ENCODE results near the gene EIF4G3.
"Not testable (repeated sequence)": the region's sequence is repeated elsewhere in the genome, so short reads cannot be mapped to it uniquely, and the experiment has no call there.

EIF4G3 gene

DNA sequence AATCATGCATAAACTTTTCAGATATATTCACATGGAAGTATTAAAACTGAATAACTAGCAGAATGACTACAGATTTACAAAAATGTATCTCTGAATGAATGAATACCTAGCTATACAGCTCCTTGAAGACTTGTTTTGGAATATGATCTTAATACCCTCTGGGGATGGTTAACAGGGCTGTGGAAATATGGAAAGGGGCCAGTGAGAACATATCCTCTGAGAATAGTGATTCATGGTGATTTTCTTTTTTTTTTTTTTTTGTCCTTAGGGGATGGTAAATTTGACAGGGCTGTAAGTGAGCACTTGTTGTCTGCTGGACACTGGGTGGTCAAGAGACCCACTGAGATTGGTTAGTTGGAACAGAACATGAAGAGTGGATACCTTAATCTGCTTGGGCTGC lies 308.9 kb downstream of the EIF4G3 start:
- H3K9me3 Mint-ChIP-seq: no peaks in the 10 kb centered on the region
- H3K4me1 Mint-ChIP-seq (ENCODE audit: low read depth): no peaks in the 10 kb centered on the region
- H3K4me3 Mint-ChIP-seq: no peak overlapping the region
- H3K36me3 Mint-ChIP-seq (ENCODE audit: low read depth): peaks cover 18% of the 10 kb centered on the region
- H3K27me3 Mint-ChIP-seq: no peaks in the 10 kb centered on the region
- H3K27ac Mint-ChIP-seq: no peak overlapping the region

- Mint-ChIP-seq H3K27ac (no peak overlapping the region), H3K4me1 (ENCODE audit: low read depth) (no peaks in the 10 kb centered on the region), H3K36me3 (ENCODE audit: low read depth) (peaks cover 23% of the 10 kb centered on the region), H3K9me3 (no peaks in the 10 kb centered on the region), H3K4me3 (no peak overlapping the region), H3K27me3 (no peaks in the 10 kb centered on the region)
Observed at GRCh38 chr1:20867062-20867461, 309.6 kb downstream of the EIF4G3 start.

GRCh38 chr1:20865001-20865400 lies 311.7 kb downstream of the EIF4G3 start:
- Mint-ChIP-seq H3K4me3 (no peak overlapping the region), H3K27ac (no peak overlapping the region), H3K36me3 (ENCODE audit: low read depth) (peaks cover 37% of the 10 kb centered on the region), H3K4me1 (ENCODE audit: low read depth) (no peaks in the 10 kb centered on the region), H3K27me3 (no peaks in the 10 kb centered on the region), H3K9me3 (no peaks in the 10 kb centered on the region)

GRCh38 chr1:20854529-20854928 lies 322.2 kb downstream of the EIF4G3 start:
- H3K4me1 Mint-ChIP-seq (ENCODE audit: low read depth): no peaks in the 10 kb centered on the region
- H3K36me3 Mint-ChIP-seq (ENCODE audit: low read depth): peaks cover 64% of the 10 kb centered on the region
- no peaks in the 10 kb centered on the region for H3K27me3 Mint-ChIP-seq
- no peaks in the 10 kb centered on the region for H3K9me3 Mint-ChIP-seq
- H3K27ac Mint-ChIP-seq: no peak overlapping the region
- H3K4me3 Mint-ChIP-seq: no peak overlapping the region

DNA sequence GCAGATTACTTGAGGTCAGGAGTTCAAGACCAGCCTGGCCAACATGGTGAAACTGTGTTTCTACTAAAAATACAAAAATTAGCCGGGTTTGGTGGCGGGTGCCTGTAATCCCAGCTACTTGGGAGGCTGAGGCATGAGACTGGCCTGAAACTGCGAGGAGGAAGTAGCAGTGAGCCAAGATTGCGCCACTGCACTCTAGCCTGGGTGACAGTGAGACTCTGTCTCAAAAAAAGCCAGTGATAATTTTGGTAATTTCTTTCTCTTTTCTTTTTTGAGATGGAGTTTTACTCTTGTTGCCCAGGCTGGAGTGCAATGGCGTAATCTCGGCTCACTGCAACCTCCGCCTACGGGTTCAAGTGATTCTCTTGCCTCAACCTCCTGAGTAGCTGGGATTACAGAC lies 324.9 kb downstream of the EIF4G3 start:
- not testable (repeated sequence) for H3K9me3 Mint-ChIP-seq; H3K27ac Mint-ChIP-seq; H3K4me3 Mint-ChIP-seq; H3K27me3 Mint-ChIP-seq; H3K4me1 Mint-ChIP-seq (ENCODE audit: low read depth)
- peaks cover 63% of the 10 kb centered on the region for H3K36me3 Mint-ChIP-seq (ENCODE audit: low read depth)

GRCh38 chr1:20850021-20850420 lies 326.7 kb downstream of the EIF4G3 start:
- Mint-ChIP-seq H3K4me3 (no peak overlapping the region), H3K27ac (no peak overlapping the region), H3K4me1 (ENCODE audit: low read depth) (no peaks in the 10 kb centered on the region), H3K36me3 (ENCODE audit: low read depth) (peaks cover 68% of the 10 kb centered on the region), H3K9me3 (no peaks in the 10 kb centered on the region), H3K27me3 (no peaks in the 10 kb centered on the region)

DNA sequence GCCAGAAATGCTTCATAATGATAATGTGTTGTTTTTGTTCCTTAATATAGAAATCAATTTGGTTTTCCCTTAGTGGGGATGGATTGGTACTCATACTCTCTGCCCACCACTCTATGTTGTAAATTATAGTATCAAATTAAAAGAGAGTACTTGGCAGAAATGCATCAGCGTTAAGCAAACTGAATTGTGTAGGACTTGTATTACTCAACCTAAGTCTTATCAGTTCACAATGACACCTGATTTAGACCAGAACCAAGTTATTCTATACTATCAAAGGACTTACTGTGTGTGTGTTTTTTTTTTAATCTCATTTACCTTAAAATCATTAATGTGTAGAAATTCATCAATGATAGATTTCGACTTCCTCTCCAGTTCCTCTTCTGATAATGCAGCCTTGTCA lies 327.6 kb downstream of the EIF4G3 start:
- Mint-ChIP-seq H3K4me3 (no peak overlapping the region), H3K4me1 (ENCODE audit: low read depth) (no peaks in the 10 kb centered on the region), H3K27me3 (no peaks in the 10 kb centered on the region), H3K36me3 (ENCODE audit: low read depth) (peaks cover 75% of the 10 kb centered on the region), H3K27ac (no peak overlapping the region), H3K9me3 (no peaks in the 10 kb centered on the region)

DNA sequence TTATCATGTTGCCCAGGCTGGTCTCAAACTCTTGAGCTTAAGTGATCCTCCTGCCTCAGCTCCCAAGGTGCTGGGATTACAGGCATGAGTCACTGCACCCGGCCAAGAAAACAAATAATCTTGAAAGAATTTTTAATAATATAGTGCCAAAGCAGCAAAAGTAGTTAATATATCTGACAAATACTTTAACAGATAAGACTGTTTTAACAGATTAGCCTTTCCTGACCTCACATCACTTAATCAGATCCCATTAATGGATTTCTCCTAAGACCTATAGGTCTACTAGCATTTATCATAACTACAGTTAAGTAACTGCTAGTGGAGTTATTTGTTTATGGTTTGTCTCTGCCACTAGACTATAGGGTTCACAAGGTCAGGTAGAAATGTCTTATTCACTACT lies 328.5 kb downstream of the EIF4G3 start:
- H3K36me3 Mint-ChIP-seq (ENCODE audit: low read depth): peaks cover 72% of the 10 kb centered on the region
- no peak overlapping the region for H3K4me3 Mint-ChIP-seq
- no peak overlapping the region for H3K27ac Mint-ChIP-seq
- H3K27me3 Mint-ChIP-seq: no peaks in the 10 kb centered on the region
- no peaks in the 10 kb centered on the region for H3K9me3 Mint-ChIP-seq
- no peaks in the 10 kb centered on the region for H3K4me1 Mint-ChIP-seq (ENCODE audit: low read depth)

- Mint-ChIP-seq H3K4me3 (no peak overlapping the region), H3K27me3 (no peaks in the 10 kb centered on the region), H3K9me3 (no peaks in the 10 kb centered on the region), H3K36me3 (ENCODE audit: low read depth) (peaks cover 67% of the 10 kb centered on the region), H3K27ac (no peak overlapping the region), H3K4me1 (ENCODE audit: low read depth) (no peaks in the 10 kb centered on the region)
Observed at GRCh38 chr1:20847611-20848080, 329.1 kb downstream of the EIF4G3 start.

DNA sequence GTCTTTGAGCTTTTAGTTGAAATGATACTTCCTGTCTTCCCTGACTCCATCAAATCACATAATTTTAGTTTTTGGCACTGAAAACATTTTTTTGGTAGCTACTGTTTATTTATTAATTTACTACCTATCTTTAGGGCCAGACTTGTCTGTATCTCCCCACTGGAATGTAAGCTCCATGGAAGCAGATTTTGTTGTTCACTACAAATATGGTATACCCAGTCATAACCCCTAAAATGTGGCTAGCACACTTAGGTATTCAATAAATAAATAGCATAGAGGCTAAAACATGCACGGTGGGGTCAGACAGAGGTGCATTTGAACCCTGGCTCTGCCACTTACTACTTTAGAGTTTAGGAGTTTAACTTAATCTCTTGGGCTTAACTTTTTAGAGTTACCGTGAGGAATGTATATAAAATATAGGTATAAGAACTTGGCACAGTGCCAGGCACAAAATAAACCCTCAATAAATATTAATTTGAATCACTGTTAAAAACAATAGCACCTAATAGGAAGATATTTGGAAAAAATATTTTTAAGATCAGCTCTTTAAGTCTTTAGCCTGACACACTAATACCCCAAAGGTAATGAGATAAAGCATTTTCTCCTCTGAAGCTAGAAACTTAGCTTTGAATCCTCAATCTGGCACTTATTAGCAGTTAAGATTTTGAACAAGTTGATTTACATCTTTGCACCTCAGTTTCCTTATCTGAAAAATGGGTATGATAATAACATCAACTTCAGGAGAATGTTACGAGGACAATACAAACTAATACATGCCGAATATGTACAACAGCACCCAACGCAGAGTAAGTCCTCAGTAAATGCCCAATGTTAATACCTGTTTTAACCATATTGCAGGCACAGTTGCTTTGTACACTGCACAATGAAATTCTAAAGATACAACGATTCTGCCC lies 330.0 kb downstream of the EIF4G3 start:
- H3K9me3 Mint-ChIP-seq: no peaks in the 10 kb centered on the region
- no peaks in the 10 kb centered on the region for H3K4me1 Mint-ChIP-seq (ENCODE audit: low read depth)
- H3K27ac Mint-ChIP-seq: no peak overlapping the region
- H3K27me3 Mint-ChIP-seq: no peaks in the 10 kb centered on the region
- peaks cover 61% of the 10 kb centered on the region for H3K36me3 Mint-ChIP-seq (ENCODE audit: low read depth)
- H3K4me3 Mint-ChIP-seq: no peak overlapping the region

- no peak overlapping the region for H3K27ac Mint-ChIP-seq
- no peaks in the 10 kb centered on the region for H3K9me3 Mint-ChIP-seq
- H3K36me3 Mint-ChIP-seq (ENCODE audit: low read depth): peaks cover 41% of the 10 kb centered on the region
- no peak overlapping the region for H3K4me3 Mint-ChIP-seq
- H3K27me3 Mint-ChIP-seq: no peaks in the 10 kb centered on the region
- H3K4me1 Mint-ChIP-seq (ENCODE audit: low read depth): no peaks in the 10 kb centered on the region
Observed at GRCh38 chr1:20840731-20841130, 336.0 kb downstream of the EIF4G3 start.

- no peaks in the 10 kb centered on the region for H3K27me3 Mint-ChIP-seq
- no peaks in the 10 kb centered on the region for H3K4me1 Mint-ChIP-seq (ENCODE audit: low read depth)
- H3K9me3 Mint-ChIP-seq: peaks cover 7% of the 10 kb centered on the region
- H3K36me3 Mint-ChIP-seq (ENCODE audit: low read depth): peaks cover 49% of the 10 kb centered on the region
- no peak overlapping the region for H3K4me3 Mint-ChIP-seq
- H3K27ac Mint-ChIP-seq: no peak overlapping the region
Observed at GRCh38 chr1:20837554-20838192, 339.0 kb downstream of the EIF4G3 start.

DNA sequence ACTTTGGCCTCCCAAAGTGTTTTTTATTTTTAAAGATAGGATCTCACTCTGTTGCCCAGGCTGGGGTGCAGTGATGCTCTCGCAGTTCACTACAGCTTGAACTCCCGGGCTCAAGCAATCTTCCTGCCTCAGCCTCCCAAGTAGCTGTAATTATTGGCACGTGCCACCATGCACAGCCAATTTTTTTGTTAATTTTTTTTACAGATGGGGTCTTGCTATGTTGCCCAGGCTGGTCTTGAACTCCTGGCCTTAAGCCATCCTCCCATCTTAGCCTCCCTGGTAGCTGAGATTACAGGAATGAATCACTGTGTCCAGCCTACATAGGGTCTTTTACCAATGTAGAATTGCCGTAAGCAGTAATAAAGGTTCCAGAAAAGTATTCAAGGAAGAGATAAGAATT lies 340.5 kb downstream of the EIF4G3 start:
- no peaks in the 10 kb centered on the region for H3K4me1 Mint-ChIP-seq (ENCODE audit: low read depth)
- peaks cover 7% of the 10 kb centered on the region for H3K9me3 Mint-ChIP-seq
- peaks cover 49% of the 10 kb centered on the region for H3K36me3 Mint-ChIP-seq (ENCODE audit: low read depth)
- H3K27me3 Mint-ChIP-seq: no peaks in the 10 kb centered on the region
- H3K4me3 Mint-ChIP-seq: no peak overlapping the region
- no peak overlapping the region for H3K27ac Mint-ChIP-seq

DNA sequence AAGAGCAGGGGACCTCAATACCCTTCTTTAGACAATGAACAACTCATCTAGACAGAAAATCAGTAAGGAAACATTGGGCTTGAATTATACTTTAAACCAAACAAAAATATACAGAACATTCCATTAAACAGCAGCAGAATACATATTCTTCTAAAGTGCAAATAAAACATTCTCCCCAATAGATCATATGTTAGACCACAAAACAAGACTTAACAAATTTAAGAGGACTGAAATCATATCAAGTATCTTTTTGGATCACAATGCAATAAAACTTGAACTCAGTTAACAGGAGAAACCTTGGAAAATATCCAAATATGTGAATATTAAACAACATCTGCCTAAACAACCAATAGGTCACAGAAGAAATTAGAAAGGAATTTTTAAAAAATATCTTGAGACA lies 341.9 kb downstream of the EIF4G3 start:
- H3K4me1 Mint-ChIP-seq (ENCODE audit: low read depth): no peaks in the 10 kb centered on the region
- H3K4me3 Mint-ChIP-seq: no peak overlapping the region
- peaks cover 36% of the 10 kb centered on the region for H3K36me3 Mint-ChIP-seq (ENCODE audit: low read depth)
- H3K27me3 Mint-ChIP-seq: no peaks in the 10 kb centered on the region
- H3K27ac Mint-ChIP-seq: peak overlapping the region; percentile 19
- H3K9me3 Mint-ChIP-seq: peaks cover 7% of the 10 kb centered on the region

GRCh38 chr1:20834192-20834591 lies 342.5 kb downstream of the EIF4G3 start:
- no peak overlapping the region for H3K4me3 Mint-ChIP-seq
- H3K4me1 Mint-ChIP-seq (ENCODE audit: low read depth): no peaks in the 10 kb centered on the region
- no peaks in the 10 kb centered on the region for H3K27me3 Mint-ChIP-seq
- peaks cover 34% of the 10 kb centered on the region for H3K36me3 Mint-ChIP-seq (ENCODE audit: low read depth)
- H3K27ac Mint-ChIP-seq: no peak overlapping the region
- H3K9me3 Mint-ChIP-seq: peaks cover 7% of the 10 kb centered on the region

All from stimulated activated naive CD8-positive, alpha-beta T cell treated with anti-CD3 and anti-CD28 coated beads, Interleukin-15, Interleukin-2, amounts not matched to agents 100 ng/mL and 50 ng/mL, for 24 hours (primary cell).